GM18511 (cell line): ENCODE results near the gene ENO1.
"Not testable (repeated sequence)": the region's sequence is repeated elsewhere in the genome, so short reads cannot be mapped to it uniquely, and the experiment has no call there.

Experiments
- ATAC-seq: cut with Tn5 transposase; IDR thresholded peaks from one replicate; pipeline ENCODE4 v1.9.1; 2021; ENCODE audit warnings: mild to moderate bottlenecking, moderate library complexity; ENCODE audit not compliant: unreplicated experiment

ENO1 gene

GRCh38 chr1:8847990-8848389, 30.5 kb downstream of the ENO1 start:
- no peak for ATAC-seq

GRCh38 chr1:8846263-8846662, 32.2 kb downstream of the ENO1 start:
- ATAC-seq: no peak

DNA sequence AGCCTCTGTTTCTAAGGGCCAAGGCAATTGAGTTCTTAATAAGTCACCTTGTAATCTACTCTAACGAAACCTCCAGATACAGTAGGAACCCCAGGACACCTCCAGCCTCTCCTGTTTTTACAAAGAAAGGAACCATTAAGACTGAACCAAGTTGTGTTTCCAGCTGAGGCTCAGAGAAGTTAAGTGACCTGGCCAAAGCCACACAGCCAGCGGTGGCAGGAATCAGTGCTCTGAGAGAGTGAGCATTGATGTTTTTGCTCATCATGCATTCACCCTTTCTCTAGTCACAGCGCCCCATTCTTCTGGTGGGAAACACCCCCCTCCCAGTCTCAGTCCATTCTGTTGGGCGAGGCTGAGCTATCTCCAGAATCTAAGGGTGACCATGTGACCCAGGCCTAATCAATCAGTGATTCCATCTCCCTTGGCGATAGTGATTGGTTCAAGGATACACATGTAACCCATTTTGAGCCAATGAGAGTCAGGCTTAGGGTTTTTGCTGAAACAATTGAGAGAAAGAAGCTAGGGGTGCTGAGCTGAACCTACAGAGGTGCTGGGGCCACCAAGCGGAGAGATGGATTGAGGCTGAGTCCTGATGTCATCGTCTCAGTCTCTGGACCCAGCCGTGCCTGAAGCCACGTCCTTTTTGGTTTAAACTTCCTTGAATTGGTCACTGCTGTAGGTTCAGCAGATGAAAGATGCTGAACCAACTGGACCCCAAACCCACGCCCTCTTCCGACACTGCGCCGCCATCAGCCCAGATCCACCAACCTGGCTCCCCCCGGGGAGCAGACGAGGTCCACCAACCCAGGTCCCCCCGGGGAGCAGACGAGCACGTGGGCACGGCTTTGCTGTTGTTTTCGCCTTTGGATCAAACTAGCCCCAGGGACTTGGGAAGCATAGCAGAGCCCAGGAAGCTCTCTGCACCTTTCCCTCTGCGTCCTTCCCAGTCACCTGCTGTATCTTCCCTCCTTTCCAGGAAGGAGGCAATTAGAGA, 33.1 kb downstream of the ENO1 start:
- ATAC-seq: no peak

DNA sequence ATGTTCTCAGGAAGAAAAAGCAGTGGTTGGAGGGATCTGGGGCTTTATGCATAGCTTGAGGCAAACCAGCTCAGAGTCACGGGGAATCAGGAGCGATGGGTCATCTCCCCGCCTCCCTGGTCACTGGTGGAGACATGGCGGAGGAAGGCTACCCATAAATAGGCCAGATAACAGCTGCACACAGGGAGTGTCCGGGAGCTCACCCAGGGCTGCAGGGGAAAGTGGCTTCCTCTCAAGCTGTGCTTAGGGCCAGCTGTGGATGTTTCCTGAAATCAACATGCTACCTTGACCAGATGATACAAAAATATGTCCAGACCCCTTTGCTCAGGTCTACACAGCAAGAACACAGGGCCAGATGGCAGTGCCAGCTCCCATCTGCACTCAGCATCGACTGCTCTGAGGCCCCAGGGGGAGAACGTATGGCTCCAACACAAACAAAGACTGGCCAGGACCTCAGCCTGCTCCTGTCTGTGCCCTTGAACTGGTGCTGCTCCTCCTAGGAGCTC, 33.9 kb downstream of the ENO1 start:
- ATAC-seq: no peak

DNA sequence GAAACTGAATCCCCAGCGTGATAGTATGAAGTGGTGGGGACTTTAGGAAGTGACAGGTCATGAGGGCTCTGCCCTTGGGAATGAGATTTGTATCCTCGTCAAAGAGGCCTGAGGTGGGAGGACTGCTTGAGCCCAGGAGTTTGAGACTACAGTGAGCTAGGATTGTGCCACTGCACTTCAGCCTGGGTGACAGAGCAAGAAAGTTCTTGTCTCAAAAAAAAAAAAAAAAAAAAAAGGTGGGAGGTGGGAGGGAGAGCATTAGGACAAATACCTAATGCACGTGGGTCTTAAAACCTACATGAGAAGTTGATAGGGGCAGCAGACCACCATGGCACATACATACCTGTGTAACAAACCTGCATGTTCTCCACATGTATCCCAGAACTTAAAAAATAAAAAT, 37.1 kb downstream of the ENO1 start:
- no peak for ATAC-seq

DNA sequence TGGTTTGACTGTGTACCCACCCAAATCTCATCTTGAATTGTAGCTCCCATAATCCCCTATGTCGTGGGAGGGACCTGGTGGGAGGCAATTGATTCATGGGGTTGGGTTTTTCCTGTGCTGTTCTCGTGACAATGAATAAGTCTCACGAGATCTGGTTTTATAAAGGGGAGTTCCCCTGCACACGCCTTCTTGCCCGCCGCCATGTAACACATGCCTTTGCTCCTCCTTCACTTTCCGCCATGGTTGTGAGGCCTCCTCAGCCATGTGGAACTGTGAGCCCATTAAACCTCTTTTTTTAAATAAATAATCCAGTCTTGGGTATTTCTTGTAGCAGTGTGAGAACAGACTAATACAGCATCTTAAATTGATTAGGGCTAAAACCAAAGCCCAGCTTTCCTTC, 38.5 kb downstream of the ENO1 start:
- no peak for ATAC-seq

GRCh38 chr1:8835941-8836643, 42.4 kb downstream of the ENO1 start:
- ATAC-seq: no peak

- ATAC-seq: no peak
Measured at GRCh38 chr1:8831340-8831739, 47.1 kb downstream of the ENO1 start.

- not testable (repeated sequence) for ATAC-seq
Measured at GRCh38 chr1:8830732-8831131, 47.8 kb downstream of the ENO1 start.

- no peak for ATAC-seq
Measured at GRCh38 chr1:8825985-8826481, 52.5 kb downstream of the ENO1 start.

DNA sequence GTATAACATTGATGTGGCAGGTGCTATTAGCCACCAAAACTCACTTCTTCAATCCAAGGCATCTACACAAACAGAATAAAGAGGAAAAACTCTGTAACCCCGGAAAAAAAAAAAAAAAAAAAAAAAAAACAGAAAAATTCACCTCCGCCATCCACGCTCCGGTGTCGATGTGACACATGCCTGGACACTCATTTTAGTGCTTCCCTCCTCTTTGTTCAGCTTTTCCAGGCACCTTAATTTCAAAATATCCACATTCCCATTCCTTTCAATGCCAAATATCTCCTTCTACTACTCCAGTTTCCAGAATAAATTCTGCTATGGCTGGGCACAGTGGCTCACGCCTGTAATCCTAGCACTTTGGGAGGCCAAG, 55.2 kb downstream of the ENO1 start:
- no peak for ATAC-seq

DNA sequence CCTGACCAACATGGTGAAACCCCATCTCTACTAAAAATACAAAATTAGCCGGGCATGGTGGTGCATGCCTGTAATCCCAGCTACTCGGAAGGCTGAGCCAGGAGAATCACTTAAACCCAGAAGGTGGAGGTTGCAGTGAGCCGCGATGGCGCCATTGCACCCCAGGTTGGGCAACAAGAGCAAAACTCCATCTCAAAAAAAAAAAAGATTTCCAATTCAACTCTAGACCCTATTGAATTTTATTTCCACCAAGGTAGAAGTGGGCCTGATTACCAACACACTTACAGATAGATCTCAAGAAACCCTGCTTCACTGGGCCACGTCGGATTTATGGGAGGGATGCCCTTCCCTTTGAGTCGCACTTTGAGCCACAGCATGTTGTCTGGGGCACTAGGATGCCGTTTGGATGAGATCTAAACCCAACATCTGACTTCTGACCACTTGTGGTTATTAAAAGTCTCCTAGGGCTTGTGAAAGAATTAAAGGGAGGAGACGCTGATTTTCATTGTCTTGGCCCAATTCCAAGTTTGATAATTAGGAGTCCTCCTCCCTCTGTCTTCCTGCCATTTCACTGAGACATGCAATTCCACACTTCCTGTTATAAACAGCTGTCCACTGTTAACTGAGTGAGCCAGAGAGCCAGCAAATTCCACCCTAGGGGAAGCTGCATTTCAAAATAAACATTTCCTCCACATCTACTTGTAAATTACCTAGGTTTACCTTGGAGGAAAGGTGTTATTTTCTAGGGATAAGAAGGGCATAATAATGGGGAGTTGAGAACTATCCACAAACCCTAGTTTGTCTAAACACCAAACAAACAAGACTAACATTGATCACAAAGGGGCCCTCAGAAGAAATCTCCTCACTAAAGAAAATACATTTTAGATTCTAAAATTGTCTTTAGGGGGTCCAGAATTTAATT, 55.9 kb downstream of the ENO1 start:
- ATAC-seq: no peak

DNA sequence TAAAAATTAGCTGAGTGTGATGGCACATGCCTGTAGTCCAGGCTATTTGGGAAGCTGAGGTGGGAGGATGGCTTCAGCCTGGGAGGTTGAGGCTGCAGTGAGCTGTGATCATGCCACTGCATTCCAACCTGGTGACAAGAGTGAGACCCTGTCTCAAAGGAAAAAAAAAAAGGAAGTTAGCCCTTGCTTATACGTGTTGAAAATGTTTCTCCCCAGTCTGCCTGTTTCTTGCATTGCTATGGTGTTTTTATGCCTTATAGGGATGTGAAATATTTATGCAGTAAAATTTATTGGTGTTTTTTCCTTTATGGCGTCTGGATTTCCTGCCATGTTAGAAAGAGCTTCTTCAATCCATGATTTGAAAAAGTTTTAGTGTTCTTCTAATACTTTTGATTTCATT, 57.4 kb downstream of the ENO1 start:
- ATAC-seq: no peak

GRCh38 chr1:8818789-8819188, 59.7 kb downstream of the ENO1 start:
- ATAC-seq: not testable (repeated sequence)

DNA sequence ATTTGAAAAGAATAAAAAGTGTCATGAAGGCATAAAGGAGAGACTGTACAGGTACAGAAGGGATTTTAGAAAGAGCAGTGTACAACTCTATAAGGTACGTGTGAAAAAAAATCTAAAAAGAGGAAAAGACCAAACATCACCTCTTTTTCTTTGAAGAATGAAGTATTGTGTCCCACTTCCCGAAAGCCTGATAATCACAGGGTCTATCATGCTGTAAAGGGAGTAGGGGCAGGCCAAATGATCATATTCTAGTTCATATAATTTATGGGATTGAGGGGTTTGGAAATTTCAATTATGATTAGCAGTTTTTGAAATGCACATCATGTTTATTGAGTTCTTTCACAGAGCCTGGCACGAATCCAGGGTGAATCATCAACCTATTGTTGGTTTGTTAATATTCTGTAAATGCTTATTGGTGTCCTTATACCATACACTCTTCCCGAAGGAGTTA, 60.1 kb downstream of the ENO1 start:
- ATAC-seq: no peak

GRCh38 chr1:8817412-8818324, 60.8 kb downstream of the ENO1 start, which contains the start of gene RERE:
Gene RERE (minus strand): TSS chr1:8817640.
- peak; percentile 94 for ATAC-seq

- peak; percentile 22 for ATAC-seq
Measured at GRCh38 chr1:8816831-8817411, 61.6 kb downstream of the ENO1 start.

DNA sequence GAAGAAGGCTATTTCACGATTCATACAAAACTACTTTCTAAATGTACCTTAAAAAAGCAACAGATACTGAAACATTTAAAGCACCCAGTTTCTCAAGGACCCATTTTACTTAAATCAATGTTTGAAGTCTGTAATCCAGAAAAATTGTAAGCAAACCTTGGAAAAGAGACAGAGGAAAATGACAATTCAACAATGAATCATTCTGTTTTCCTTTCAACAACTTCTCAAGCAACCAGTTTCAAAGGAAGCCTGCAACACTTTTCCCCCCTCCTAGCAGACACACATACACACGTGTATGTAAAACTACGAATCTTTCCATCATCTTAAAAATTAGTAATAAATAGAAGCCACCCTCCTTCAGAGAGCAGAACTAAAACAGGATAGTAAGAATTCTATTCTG, 62.2 kb downstream of the ENO1 start:
- ATAC-seq: no peak

DNA sequence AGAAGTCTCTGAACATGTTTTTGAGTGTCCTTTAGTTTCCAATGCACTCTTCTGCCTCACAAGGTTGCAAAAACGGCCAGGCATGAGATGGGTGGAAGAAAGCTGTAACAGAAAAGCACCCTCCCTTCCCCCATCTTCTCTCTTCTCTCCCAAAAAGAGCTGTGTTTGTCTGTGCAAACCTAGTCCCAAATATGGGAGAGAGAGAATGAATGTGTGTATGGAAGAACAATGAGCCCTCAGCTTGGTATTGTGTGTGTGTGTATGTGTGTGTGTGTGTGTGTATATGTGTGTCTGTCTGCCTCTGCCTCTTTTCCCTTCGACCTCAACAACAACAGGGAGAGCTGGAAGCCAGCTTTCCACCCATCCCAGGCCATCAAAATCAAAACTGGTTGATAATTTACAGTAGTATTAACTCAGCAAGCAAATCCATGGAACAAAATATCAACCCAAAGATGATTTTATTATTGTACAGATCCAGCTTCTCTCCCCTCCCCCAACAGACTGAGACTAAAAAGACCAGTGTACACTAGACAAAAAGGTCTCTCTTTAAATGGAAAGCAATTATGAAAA, 62.8 kb downstream of the ENO1 start:
- ATAC-seq: no peak
